Activated CD4-positive, CD25-positive, alpha-beta regulatory T cell treated with anti-CD3 and anti-CD28 coated beads, Interleukin-2, amount 50 U/mL, for 16 hours (primary cell): ENCODE data around the gene PSMA7.

Source experiments
- DNase-seq: peaks from one replicate; pipeline ENCODE4 v3.0.0-alpha.2; 2020; ENCODE audit warnings: low read depth, low spot score

Gene PSMA7

DNA sequence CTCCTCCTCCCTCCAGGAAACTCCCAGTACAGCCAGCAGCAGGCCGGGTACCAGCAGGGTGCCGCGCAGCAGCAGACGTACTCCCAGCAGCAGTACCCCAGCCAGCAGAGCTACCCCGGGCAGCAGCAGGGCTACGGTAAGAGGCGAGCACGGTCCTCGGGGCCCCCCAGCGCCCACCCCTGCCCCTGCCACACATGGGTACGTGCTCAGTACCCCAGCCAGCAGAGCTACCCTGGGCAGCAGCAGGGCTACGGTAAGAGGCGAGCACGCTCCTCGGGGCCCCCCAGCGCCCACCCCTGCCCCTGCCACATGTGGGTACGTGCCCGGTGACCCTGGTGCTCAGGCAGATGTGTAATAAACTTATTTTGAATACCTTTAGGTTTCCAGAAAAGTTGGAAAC, 29.5 kb upstream of the PSMA7 start:
- DNase-seq = no peak

DNA sequence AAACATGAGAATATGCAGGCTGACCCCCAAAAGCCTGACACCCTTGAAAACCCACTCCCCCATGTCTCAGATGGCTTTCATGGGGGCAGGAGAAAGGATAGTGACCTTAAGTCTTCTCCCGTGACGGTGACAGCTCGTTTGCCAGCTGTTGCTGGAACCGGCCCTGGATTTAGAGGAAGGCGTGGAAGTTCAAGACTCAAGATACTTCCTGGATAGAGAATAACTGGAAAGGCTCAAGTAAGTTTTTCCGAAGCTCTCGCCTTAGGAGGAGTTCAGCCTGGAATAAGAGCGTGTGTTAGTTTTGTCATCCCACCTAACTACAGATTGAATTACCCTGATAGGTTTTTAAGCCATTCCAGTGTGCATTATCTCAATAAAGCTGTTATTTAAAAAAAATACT, 28.1 kb upstream of the PSMA7 start:
- no peak for DNase-seq

- no peak for DNase-seq
Measured at GRCh38 chr20:62170536-62170935, 27.3 kb upstream of the PSMA7 start.

DNA sequence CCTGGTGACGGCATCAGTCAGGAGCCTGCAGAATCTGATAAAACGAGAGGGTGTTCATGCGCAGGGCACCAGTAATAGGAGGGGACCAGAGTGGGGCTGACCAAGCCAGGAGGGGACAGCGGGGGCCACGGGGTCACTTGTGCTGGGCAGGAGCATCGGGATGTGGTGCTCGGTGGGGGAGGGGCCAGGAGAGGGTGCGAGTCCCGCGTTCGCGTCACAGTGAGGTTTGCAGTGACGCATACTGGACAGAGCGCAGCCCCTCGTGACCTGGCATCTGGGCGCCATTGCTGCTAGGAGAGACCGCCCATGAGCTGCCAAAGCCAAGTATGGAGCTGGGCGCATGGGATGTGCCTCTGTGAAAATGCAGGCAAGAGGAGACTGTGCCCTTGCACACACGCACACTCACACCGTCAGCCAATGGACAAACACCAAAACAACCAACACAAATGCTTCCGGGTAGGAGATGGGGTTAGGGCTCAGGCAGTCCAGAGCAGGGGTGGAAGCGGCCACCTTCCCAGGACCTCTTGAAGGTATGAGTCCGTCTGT, 25.8 kb upstream of the PSMA7 start:
- no peak for DNase-seq

GRCh38 chr20:62168061-62168460, 24.9 kb upstream of the PSMA7 start:
- no peak for DNase-seq

DNA sequence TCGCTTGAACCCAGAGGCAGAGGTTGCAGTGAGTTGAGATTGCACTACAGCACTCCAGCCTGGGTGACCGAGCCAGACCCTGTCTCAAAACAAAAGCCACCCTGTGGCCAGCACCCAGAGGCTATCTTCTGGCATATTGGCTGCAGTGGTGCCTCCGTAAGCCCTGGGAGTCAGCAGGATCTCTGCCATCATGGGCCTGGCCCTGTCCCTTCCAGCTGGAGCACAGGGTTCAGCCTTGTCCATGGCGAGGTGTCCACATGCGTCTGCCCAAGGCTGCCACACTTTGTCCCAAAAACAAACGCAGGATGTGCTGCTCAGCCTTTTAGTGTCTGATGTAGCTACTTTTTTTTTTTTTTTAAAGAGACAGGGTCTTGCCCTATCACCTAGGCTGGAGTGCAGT, 24.3 kb upstream of the PSMA7 start:
- DNase-seq = no peak

DNA sequence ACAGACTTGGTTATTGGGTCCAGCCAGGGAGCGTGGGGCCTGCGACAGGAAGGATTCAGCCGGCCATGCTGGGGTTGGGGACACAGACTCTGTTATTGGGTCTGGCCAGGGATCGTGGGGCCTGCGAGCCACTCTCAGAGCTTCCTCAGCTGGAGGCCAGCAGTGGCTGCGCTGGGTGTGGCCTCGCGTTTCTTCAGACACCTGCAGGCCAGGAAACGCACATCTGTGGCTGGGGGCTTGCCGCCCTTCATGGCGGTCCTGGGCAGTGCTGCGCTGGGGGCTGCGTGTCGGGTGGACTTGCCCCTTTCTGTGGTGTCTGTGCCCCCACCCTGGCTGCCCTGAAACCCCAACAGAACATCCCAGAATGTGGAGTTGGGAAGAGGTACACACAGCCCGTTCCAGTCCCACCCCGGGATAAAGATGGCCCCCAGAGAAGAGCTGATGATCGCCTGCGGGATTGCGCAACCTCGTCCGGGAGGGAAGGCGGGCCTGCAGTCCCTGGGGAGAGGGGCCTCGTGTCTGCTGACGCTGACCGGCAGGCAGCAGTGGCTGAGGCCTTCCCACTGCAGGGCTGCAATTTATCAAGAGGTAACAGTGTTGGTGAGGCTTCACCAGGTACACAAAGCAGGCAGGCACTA, 22.7 kb upstream of the PSMA7 start:
- DNase-seq = no peak

- DNase-seq = no peak
Measured at GRCh38 chr20:62164879-62165761, 21.9 kb upstream of the PSMA7 start.

GRCh38 chr20:62163986-62164762, 21.0 kb upstream of the PSMA7 start:
- DNase-seq = no peak

GRCh38 chr20:62163485-62163865, 20.3 kb upstream of the PSMA7 start:
- no peak for DNase-seq

DNA sequence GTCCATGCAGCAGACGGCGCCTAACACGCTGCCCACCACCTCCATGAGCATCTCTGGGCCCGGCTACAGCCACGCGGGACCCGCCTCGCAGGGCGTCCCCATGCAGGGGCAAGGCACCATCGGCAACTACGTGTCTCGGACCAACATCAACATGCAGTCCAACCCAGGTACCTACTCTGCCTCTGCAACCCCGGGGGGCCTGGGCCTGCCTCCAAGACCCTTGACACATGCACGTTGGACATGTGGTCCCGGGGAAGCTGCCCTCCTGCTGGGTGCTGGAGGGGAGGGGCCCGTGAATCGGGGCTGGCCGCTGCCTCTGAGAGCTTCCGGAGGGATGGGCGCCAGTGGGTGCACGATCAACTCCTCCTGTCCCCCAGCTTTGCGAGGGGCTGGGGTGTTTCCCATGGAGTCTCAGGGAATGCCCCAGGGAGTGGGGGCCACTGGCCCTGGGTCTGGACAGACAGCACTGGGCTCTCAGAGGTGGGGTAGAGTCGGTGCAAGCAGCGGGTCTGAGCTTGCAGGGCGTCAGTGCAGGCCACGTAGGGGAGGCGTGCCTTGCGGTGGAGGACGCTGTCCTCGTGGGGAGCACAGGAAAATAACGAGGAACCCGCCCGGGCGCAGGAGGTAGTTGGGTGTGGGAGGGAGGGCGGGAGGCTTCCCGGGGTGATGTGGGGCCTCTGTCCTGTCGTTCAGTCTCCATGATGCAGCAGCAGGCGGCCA, 19.7 kb upstream of the PSMA7 start:
- no peak for DNase-seq

DNA sequence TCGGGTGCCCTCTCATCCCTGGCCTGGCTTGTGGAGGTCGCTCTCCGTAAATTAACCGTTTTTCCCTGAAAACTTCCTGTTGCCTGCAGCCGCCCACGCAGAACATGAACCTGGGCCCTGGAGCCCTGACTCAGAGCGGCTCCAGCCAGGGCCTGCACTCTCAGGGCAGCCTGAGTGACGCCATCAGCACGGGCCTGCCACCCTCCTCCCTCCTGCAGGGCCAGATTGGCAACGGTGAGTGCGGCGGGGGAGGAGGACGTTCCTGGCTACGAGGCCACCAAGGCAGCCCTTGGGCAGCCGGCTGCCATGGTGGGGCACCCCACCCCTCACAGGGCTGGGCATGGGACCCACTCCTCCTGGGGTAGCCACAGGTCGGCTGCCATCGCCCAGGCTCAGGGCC, 18.2 kb upstream of the PSMA7 start:
- no peak for DNase-seq

DNA sequence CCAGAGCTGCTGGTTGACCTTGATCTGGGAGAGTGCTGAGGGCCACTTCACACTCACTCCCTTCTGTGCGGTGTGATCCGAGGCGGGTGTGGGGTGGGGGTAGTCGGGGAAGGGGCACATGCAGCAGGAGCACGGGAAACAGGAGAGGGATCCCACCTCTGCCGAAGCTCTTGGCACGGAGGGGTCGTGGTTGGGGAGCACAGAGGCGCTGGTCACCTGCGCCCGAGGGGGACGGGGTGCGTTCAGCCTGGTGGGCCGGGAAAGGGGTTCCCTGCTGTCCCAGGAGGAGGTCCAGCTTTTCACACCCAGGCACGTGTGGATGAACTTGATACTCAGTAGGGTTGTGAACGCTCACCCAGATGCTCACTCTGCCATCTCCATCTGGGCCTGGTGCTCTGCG, 17.7 kb upstream of the PSMA7 start:
- DNase-seq = no peak

GRCh38 chr20:62160253-62160652, 17.1 kb upstream of the PSMA7 start:
- no peak for DNase-seq

GRCh38 chr20:62159839-62160238, 16.6 kb upstream of the PSMA7 start:
- DNase-seq = no peak

DNA sequence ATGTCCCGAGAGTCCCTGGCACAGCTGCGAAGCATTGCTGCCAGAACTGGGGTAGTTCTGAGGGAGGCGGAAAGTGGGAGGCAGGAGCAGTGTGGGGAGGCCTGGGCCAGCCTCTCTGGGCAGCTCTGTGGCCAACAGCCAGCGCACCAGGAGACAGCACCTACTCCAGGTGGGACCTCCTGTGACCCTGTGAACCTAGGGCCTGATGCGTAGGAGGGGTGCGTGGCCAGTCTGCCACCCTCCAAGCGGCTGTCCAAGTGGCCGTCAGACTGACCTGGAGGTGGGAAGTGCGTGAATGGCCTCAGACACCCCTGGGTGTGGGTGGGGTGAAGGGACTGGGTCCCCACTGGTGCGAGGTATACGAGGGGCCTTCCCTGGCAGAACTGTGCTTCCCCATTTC, 15.9 kb upstream of the PSMA7 start:
- no peak for DNase-seq

GRCh38 chr20:62158541-62158940, 15.3 kb upstream of the PSMA7 start:
- DNase-seq = no peak

DNA sequence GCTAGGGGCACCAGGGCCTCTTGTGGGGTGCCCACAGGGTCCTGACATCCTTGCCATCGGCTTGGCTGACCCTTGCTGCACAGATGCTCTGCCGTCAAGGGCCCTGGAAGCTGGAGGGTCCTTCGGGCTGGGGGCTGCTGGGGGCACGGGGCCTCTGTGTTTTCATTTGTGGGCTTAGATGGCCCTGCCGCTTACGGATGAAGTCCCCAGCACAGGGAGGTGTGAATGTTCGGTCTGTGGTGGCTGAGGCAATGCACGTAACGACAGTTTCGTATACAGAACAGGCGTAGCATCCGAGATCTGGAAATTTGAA, 14.8 kb upstream of the PSMA7 start:
- DNase-seq = no peak

- DNase-seq = no peak
Measured at GRCh38 chr20:62157387-62158087, 14.3 kb upstream of the PSMA7 start.

- peak; percentile 48 for DNase-seq
Measured at GRCh38 chr20:62156592-62157386, 13.6 kb upstream of the PSMA7 start.

DNA sequence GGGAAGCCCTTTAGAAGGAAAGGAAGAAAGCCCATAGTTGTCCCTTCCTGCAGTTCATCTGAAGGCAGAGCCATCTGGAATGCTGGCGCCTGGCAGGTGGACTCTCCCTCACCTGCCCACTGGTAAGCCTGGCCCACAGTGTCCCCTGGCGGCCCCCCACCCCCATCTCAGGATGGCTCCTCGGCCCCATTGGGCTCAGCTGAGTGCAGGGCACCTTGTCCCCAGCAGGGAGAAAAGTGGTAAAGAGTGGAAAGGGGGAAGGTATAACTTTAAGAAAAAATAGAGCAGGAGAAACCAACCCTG, 13.0 kb upstream of the PSMA7 start:
- DNase-seq = no peak
